Ovary (tissue), 1 donor: Measurements from ENCODE around the gene NOXA1.

Experiments used
- EP300 ChIP-seq: sonication (generic); formaldehyde crosslinking; IDR thresholded peaks from one replicate; pipeline ENCODE4 v1.6.1; 2017; ENCODE audit warnings: antibody characterized with exemption
- POLR2A ChIP-seq: fragments of 450-650 bp; IDR thresholded peaks from one replicate; pipeline ENCODE4 v1.6.1; 2017; ENCODE audit warnings: antibody characterized with exemption, mild to moderate bottlenecking, moderate library complexity

DNA sequence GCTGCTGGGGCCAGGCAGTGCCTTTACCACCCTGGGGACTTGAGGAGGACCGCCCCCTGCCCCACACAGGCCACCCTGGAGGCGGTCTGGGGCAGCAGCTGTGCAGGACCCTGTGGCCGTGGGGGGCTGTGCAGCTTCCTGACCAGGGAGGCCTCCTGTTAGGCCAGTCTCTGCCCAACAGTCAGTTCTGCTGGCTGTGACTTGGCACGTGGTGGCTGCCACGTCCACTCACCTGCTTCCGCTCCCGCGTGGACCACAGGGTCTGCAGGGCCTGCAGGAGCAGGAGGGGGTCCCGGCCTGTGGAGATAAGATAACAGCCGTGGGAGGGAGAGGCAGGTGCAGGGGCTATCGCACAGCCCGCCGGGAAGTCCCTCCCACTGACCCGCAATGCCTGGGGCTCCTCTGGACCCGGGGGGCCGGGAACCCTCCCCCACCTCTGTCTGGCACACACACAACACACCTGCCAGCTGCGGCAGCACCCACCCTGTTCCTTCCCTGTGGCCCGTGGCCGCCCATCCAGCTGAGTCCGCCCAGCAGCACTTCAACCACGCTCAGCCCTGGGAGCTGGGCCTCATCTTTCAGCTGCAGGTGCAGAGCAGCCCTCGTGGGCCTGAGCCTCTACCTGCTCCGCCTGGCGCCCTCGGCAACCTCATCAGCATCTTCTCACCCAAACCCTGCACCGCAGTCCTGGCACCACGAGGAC is 40.0 kb upstream of the NOXA1 start:
- TF ChIP-seq EP300 (no peak), POLR2A (no peak)
